ENCODE measurements around the gene ITM2A.

- TF ChIP-seq CTCF (IDR thresholded peaks at IDR 0.05): no peak
- TF ChIP-seq EP300 (IDR thresholded peaks at IDR 0.05): no peak
- TF ChIP-seq POLR2A (IDR thresholded peaks at IDR 0.05): no peak
- no peak for TF ChIP-seq POLR2AphosphoS5 (IDR thresholded peaks at IDR 0.05)
Measured at GRCh38 chrX:79371101-79371500, 4.0 kb upstream of the ITM2A start.

Data from sigmoid colon (tissue), 4 donors.